Transverse colon (tissue), 4 donors: ENCODE data around the gene BRIP1. TPM values are rescaled to one million over a fixed set of nuclear protein-coding genes. Genes with fewer than 3 reads are reported as not detected.

Experiments used
- DNase-seq: peaks from one replicate; pipeline ENCODE4 v3.0.0-alpha.2; 2019
- H3K27ac ChIP-seq, 4 donors: fragments of 200-600 bp; sonication (generic); 2 replicates each; pipeline ENCODE4 v1.5.1; 2016 to 2018; ENCODE audit warnings: inconsistent platforms in 4 of 4
- H3K27me3 ChIP-seq: fragments of 200-600 bp; sonication (generic); 2 replicates; pipeline ENCODE4 v1.5.1; 2017; ENCODE audit warnings: inconsistent platforms
- H3K36me3 ChIP-seq, 4 donors: fragments of 200-600 bp; sonication (generic); 2 replicates each; pipeline ENCODE4 v1.5.1; 2017 to 2019; ENCODE audit warnings: inconsistent platforms in 4 of 4
- H3K4me1 ChIP-seq, 4 donors: fragments of 200-600 bp; sonication (generic); 2 replicates each; pipeline ENCODE4 v1.5.1; 2017 to 2020; ENCODE audit warnings: inconsistent platforms in 4 of 4
- H3K4me3 ChIP-seq, 4 donors: fragments of 200-600 bp; sonication (generic); 1 replicate in 1 of 4; 2 replicates in 3 of 4; pipeline versions ENCODE4 v1.5.1 to v1.6.1; 2017 to 2019; ENCODE audit warnings: inconsistent platforms in 4 of 4
- H3K9me3 ChIP-seq, 2 donors: fragments of 200-600 bp; sonication (generic); 2 replicates each; pipeline ENCODE4 v1.5.1; 2017 to 2019; ENCODE audit warnings: inconsistent platforms in 2 of 2
- EP300 ChIP-seq: sonication (generic); formaldehyde crosslinking; IDR thresholded peaks from one replicate; pipeline ENCODE4 v1.6.1; 2017; ENCODE audit warnings: antibody characterized with exemption, low read depth
- POLR2A ChIP-seq: fragments of 450-650 bp; IDR thresholded peaks from one replicate; pipeline ENCODE4 v1.6.1; 2016; ENCODE audit warnings: antibody characterized with exemption, mild to moderate bottlenecking, moderate library complexity
- POLR2AphosphoS5 ChIP-seq, 3 donors: sonication (generic); formaldehyde crosslinking; IDR thresholded peaks; one replicate each; pipeline ENCODE4 v1.6.1; 2016; ENCODE audit warnings: antibody characterized with exemption in 3 of 3
- WGBS, 2 donors: methylation state at CpG; one replicate each; pipeline ENCODE4 v1.1.5; 2018; ENCODE audit warnings: low coverage in 1 of 2; 5-methylcytosine and 5-hydroxymethylcytosine counted together
- in situ Hi-C, 4 donors: fragments of 200-750 bp; cut with MboI; loops; one replicate each; pipeline versions ENCODE4 v1.15.0 to v1.15.1; 2017; ENCODE audit warnings: low sequenced_read_pairs in 3 of 4, low pct_ligation_motif_present in 1 of 4, low pct_unique_long_range_greater_than_20kb in 1 of 4
- intact Hi-C: fragments of 100-400 bp; cut with DNase I; formaldehyde crosslinking; loops from one replicate; pipeline ENCODE4 v1.15.1; 2023; ENCODE audit warnings: low total_unique reads
- total RNA-seq, 4 donors: library from RNA; depleted of rRNA; stranded (reverse); fragments of >200 nt; gene quantifications; one replicate each; pipeline ENCODE4 v1.1.0, GENCODE V29; 2016
- TF ChIP-seq, protein P1 (sequence below), 5 experiments: fragments of 200-600 bp in 3 of 5; fragments of 450-650 bp in 2 of 5; sonication (generic) in 3 of 5; IDR thresholded peaks; 1 replicate in 2 of 5; 2 replicates in 3 of 5; pipeline ENCODE4 v1.5.1; 2016 to 2017; ENCODE audit warnings: antibody characterized with exemption in 5 of 5, inconsistent platforms in 3 of 5, mild to moderate bottlenecking in 2 of 5, moderate library complexity in 1 of 5

Gene BRIP1
- total RNA-seq, 4 donors from 2014 or later = 0.80 to 1.9 (median 1.2) TPM

DNA sequence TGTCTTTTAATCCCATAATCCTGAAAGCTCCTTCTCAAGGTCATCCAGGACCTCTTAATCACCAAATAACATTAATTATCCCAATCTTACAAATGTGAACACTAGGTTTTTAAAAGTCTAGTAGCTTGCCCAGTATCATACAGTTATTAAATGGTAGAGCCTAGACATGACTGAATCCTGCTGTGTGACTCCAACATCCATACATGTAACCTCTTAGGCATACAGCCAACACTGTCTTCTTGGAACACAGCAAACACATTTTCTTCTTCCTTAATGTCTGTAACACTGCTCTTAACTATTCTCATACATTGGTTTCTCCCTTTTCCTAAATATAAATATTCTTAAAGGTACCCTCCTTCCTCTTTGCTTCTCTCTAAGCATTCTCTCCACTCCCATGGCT, 13.7 kb downstream of the BRIP1 start:
- DNase-seq = no peak

DNA sequence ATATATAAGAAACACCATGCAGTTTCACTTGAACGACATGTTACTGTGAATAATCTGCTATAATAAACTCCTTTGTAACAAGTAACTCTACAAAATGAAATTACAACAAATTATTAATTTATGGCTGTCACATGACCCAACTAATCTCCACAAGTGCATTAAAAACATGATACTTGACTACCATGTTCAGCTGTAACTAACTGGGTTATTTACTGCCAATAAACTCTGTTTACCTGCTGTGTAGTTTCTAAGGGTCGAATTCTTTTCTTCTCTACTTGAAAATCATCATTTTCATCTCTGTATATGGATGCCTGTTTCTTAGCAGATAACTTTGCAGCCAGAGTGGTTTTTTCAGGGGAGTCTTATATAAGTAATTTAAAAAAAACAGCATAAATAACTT, 14.4 kb downstream of the BRIP1 start:
- Histone ChIP-seq H3K27ac (no peak overlapping the region), H3K9me3 (no peaks in the 10 kb centered on the region), H3K4me3 (no peak overlapping the region), H3K36me3 (no peaks in the 10 kb centered on the region), H3K4me1 (no peaks in the 10 kb centered on the region), H3K27me3 (no peaks in the 10 kb centered on the region)
- DNase-seq = no peak
- intact Hi-C loops = loop anchor here (10.0 kb wide), 1 partner anchor 434 kb away; no protein-coding TSS in a partner anchor
- in situ Hi-C loops = loop anchor here (25.0 kb wide), 4 partner anchors 112 to 437 kb away; no protein-coding TSS in a partner anchor
- TF ChIP-seq POLR2A (no peak), EP300 (no peak), POLR2AphosphoS5 (IDR thresholded peaks at IDR 0.05) (no peak)
- TF ChIP-seq, protein P1, sequence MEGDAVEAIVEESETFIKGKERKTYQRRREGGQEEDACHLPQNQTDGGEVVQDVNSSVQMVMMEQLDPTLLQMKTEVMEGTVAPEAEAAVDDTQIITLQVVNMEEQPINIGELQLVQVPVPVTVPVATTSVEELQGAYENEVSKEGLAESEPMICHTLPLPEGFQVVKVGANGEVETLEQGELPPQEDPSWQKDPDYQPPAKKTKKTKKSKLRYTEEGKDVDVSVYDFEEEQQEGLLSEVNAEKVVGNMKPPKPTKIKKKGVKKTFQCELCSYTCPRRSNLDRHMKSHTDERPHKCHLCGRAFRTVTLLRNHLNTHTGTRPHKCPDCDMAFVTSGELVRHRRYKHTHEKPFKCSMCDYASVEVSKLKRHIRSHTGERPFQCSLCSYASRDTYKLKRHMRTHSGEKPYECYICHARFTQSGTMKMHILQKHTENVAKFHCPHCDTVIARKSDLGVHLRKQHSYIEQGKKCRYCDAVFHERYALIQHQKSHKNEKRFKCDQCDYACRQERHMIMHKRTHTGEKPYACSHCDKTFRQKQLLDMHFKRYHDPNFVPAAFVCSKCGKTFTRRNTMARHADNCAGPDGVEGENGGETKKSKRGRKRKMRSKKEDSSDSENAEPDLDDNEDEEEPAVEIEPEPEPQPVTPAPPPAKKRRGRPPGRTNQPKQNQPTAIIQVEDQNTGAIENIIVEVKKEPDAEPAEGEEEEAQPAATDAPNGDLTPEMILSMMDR (IDR thresholded peaks at IDR 0.05) = no peak
- WGBS, 2 donors = 79 to 91% methylated on average over 2 of the region's 2 CpGs

More for the DNA sequence above, 13.7 kb downstream of the BRIP1 start:
- Histone ChIP-seq H3K4me1 (no peaks in the 10 kb centered on the region), H3K9me3 (no peaks in the 10 kb centered on the region), H3K27me3 (no peaks in the 10 kb centered on the region), H3K36me3 (no peaks in the 10 kb centered on the region), H3K27ac (no peak overlapping the region), H3K4me3 (no peak overlapping the region)
- no peak for TF ChIP-seq POLR2A
- no peak for TF ChIP-seq POLR2AphosphoS5 (IDR thresholded peaks at IDR 0.05)
- no peak for TF ChIP-seq EP300
- TF ChIP-seq, protein P1 (IDR thresholded peaks at IDR 0.05) = no peak
- in situ Hi-C loops (loop anchor here (25.0 kb wide), 4 partner anchors 112 to 437 kb away; no protein-coding TSS in a partner anchor), intact Hi-C loops (loop anchor here (10.0 kb wide), 1 partner anchor 435 kb away; no protein-coding TSS in a partner anchor)

DNA sequence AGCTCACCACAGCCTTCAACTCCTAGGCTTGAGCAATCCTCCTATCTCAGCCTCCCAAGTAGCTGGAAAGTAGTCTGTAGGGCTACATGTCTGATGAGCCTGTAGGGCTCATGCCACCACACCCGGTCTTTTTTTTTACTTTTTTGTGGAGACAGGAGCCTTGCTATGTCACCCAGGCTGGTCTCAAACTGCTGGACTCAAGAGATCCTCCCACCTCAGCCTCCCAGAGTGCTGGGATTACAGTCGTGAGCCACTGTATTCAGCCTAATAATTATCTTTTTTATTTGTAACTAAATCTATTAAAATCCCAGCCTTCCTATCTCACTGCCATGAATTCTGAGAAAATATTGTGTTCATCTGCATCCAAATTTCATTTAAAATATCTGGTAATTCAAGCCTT, 15.1 kb downstream of the BRIP1 start:
- no peak for DNase-seq
- no peaks in the 10 kb centered on the region for H3K9me3 ChIP-seq
- no peaks in the 10 kb centered on the region for H3K27me3 ChIP-seq
- WGBS, 2 donors = 92 to 100% methylated on average over 1 to 2 of the region's 2 CpGs
- H3K4me1 ChIP-seq = no peaks in the 10 kb centered on the region
- TF ChIP-seq EP300 (no peak), POLR2AphosphoS5 (IDR thresholded peaks at IDR 0.05) (no peak), POLR2A (no peak)
- TF ChIP-seq, protein P1 (IDR thresholded peaks at IDR 0.05) = no peak
- H3K4me3 ChIP-seq = no peak overlapping the region
- intact Hi-C loops = loop anchor here (10.0 kb wide), 1 partner anchor 433 kb away; no protein-coding TSS in a partner anchor
- no peaks in the 10 kb centered on the region for H3K36me3 ChIP-seq
- H3K27ac ChIP-seq = no peak overlapping the region
- in situ Hi-C loops = loop anchor here (25.0 kb wide), 4 partner anchors 111 to 436 kb away; no protein-coding TSS in a partner anchor

DNA sequence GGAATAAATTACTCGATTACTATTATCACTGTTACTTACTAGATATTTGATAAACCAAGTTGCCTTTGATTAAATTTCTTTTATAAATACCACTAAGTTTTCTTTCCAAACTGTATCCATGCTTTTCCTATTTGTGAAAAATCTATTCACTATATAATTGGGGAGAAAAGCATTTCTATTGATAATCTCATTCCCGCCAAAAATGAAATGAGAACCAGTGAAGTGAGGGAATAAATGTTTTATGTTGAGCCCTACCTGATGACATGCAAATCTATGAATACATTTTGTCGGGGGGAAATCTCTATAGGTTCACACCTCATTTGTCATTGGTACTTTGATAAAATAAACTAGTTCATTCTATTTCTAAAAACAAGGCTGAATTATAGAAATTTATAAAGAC, 15.7 kb downstream of the BRIP1 start:
- DNase-seq = no peak
- in situ Hi-C loops (loop anchor here (25.0 kb wide), 4 partner anchors 110 to 435 kb away; no protein-coding TSS in a partner anchor), intact Hi-C loops (loop anchor here (10.0 kb wide), 1 partner anchor 433 kb away; no protein-coding TSS in a partner anchor)
- H3K4me1 ChIP-seq = no peaks in the 10 kb centered on the region
- no peak overlapping the region for H3K4me3 ChIP-seq
- no peak for TF ChIP-seq EP300
- no peaks in the 10 kb centered on the region for H3K27me3 ChIP-seq
- 95 to 97% methylated on average over 3 of the region's 3 CpGs for WGBS, 2 donors
- no peak overlapping the region for H3K27ac ChIP-seq
- no peaks in the 10 kb centered on the region for H3K9me3 ChIP-seq
- H3K36me3 ChIP-seq = no peaks in the 10 kb centered on the region
